GM10847 (cell line): ENCODE measurements around the gene TAF4.

Experiments
- POLR2A ChIP-seq: IDR thresholded peaks from 2 replicates; pipeline ENCODE4 v1.6.1; 2011; ENCODE audit not compliant: insufficient read length; ENCODE audit errors: extremely low read depth

The TAF4 gene

GRCh38 chr20:61990484-61990883, 75.2 kb downstream of the TAF4 start:
- no peak for TF ChIP-seq POLR2A

DNA sequence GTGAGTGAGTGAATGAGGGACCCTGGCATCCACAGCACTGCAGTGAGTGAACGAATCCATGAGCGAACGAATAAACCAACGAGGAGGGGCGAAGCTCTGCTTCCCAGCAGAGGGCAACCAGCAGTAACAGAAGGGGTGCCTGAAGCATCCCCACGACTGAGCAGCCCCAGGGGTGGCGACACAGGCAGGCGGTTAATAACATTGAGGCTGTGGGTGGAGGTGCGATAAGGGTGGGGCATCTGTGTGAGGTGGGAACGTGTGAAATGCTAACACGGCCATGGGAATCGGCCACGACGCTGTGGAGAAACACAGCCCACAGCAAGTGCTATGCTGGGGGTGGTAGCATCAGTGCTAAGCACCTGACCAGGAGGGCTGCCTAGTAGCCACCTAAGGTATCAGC, 75.9 kb downstream of the TAF4 start:
- TF ChIP-seq POLR2A = no peak

- no peak for TF ChIP-seq POLR2A
Measured at GRCh38 chr20:61988665-61989064, 77.0 kb downstream of the TAF4 start.

DNA sequence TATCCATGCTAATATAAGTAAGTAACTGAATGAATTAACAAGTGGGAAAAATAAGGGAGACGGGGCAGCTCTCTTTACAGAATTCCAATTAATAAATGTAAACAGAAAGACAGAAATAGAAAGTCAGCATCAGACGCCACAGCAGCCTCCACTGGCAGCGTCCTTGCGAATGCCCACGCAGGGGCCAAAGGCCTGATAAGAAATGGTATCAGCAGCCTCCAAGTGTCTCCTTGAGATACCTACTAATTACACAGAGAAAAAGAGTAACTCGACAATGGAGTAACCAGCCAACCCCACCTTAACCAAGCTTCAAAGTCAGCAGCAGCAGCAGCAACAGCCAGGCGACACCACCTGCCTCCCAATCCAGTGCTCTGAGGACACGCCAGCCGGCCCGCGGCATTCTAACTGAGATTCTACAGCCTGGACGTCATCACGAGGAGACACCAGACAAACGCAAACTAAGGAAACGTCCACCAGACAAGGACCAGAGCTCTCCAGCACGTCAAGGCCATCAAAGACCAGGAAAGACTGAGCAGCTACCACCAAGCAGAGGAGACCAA, 78.8 kb downstream of the TAF4 start:
- no peak for TF ChIP-seq POLR2A

GRCh38 chr20:61985096-61985495, 80.6 kb downstream of the TAF4 start:
- no peak for TF ChIP-seq POLR2A

DNA sequence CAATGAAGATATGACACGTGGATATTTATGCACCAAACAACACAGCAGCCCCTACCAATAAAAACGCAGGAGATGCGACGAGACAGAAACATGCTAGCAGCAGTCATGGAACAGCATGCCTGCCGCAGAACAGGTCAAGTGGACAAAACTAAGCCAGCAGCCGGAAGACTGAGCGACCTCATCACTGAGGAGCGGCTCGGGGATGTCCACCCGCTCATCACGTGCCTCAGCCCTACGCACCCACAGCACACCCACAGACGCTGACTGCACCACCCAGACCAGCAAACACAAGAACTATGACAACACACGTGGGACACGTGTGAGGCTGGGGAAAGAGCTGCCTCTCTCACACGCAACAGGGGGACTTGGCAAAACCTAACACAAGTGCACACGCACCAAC, 81.7 kb downstream of the TAF4 start:
- TF ChIP-seq POLR2A = no peak

- no peak for TF ChIP-seq POLR2A
Measured at GRCh38 chr20:61982951-61983315, 82.7 kb downstream of the TAF4 start.

DNA sequence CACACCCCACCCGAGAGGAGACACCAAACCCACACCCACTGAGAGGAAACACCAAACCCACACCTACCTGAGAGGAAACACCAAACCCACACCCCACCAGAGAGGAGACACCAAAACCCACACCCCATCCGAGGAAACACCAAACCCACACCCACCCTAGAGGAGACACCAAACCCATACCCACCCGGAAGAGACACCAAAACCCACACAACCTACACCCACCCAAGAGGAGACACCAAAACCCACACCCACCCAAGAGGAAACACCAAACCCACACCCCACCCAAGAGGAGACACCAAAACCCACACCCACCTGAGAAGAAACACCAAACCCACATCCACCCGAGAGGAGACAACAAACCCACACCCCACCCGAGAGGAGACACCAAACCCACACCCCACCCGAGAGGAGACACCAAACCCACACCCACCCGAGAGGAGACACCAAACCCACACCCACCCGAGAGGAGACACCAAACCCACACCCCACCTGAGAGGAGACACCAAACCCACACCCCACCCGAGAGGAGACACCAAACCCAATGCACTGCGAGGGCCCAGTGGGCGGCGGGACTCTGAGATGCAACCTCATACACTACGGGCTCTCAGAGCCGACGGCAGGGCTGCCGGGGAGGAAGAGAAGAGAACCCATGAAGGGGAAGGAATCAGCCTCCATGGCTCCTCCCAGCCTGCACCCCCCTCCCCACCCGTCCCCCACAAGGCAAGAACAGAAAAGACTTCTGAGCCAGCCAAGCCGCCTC, 83.3 kb downstream of the TAF4 start:
- TF ChIP-seq POLR2A = no peak

DNA sequence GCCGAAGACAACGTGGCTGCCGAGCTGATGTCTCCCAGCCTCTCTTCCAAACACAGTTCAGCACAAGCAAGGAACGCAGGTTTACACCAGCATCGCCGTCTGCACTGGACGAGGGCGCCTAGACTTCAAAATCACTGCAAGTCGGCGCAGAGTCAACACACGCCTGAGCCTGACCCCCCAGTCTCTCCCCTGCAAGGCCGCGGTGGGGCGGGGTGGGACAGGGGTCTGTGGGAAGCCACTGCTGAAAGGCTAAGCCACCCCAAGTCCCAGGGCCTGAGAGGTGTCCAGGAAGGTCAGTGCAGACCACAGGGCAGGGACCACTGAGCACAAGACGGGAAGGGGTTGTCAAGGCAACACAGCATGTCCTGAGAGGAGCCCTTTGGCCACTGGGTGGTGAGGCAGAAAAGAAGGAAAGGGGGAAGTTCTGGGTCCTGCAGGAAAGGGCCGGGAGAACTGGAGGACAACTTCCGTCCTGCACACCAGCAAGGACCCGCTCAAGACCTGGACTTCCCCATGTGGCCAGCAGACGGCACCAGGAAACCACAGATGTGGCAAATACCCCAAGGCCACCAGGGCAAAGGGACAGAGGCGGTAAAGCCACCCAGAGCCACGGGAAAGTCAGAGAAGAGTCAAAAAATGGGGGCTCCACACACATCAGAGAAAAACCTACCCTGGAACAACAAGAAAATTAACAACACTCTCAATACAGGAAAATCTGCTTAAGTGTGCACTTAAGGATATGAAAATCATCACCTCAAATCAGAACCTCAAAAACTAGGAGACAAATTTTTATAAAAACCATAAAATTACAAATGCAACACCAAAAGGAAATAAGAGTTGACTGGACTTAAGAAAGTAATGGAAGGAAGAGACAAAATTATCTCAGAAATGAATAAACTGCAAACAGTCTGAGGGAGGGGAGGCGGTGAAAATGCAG, 84.8 kb downstream of the TAF4 start:
- TF ChIP-seq POLR2A = no peak

DNA sequence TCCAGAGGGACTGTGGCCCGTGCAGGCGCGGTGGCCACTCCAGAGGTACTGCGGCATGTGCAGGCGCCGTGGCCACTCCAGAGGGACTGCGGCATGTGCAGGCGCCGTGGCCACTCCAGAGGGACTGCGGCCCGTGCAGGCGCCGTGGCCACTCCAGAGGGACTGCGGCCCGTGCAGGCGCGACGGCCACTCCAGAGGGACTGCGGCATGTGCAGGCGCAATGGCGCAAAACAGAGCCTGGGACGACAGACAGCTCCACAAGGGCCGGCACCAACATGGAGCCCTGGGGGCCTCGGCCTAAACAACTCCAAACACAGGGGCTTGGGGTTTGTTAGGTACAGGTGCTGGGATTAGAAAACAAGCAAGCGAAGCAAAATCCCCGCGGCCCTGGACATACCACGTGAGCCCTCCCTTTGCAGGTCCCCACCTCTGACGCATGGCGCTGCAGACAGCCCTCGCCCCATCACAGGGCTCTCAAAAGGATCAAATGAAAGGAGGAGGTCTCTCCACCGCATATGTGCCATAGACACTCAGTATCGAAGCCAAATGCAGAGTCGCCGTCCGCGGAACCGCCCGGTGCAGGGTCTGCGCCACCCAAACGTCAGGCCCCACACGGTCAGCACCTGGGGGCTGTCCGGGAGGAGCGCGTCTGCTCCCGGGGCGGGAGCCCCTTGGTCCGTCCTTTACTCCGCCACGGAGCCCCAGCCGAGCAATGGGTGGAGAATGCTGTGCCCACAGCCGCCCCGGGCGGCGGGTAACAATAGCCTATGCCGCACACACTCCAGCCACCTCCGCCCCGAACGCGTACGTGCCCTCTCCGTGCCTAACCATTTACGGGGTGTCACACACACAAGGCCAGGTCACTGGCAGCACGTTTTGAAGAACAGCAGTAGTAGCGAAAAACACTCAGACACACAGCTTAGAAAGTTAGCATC, 85.7 kb downstream of the TAF4 start:
- TF ChIP-seq POLR2A = no peak

GRCh38 chr20:61979090-61979489, 86.6 kb downstream of the TAF4 start:
- no peak for TF ChIP-seq POLR2A

GRCh38 chr20:61978491-61978890, 87.2 kb downstream of the TAF4 start:
- TF ChIP-seq POLR2A = no peak

GRCh38 chr20:61977419-61977786, 88.3 kb downstream of the TAF4 start:
- no peak for TF ChIP-seq POLR2A

- TF ChIP-seq POLR2A = no peak
Measured at GRCh38 chr20:61976644-61977418, 88.8 kb downstream of the TAF4 start.
